HL-60 (cell line): ENCODE data around the gene SNRPA1.

Experiments used
- DNase-seq, 2 experiments: peaks; one replicate each; pipeline ENCODE4 v3.0.0-alpha.2; 2010 to 2020; ENCODE audit warnings: low read depth in 1 of 2, low spot score in 1 of 2
- H3K27ac ChIP-seq: fragments of 250-450 bp; sonication (Bioruptor Pico); replicated peaks from 2 replicates; pipeline ENCODE4 v1.5.1; 2020; ENCODE audit warnings: mild to moderate bottlenecking, moderate library complexity
- H3K27me3 ChIP-seq: fragments of 250-450 bp; sonication (Bioruptor Pico); 2 replicates; pipeline ENCODE4 v1.5.1; 2021; ENCODE audit warnings: mild to moderate bottlenecking, moderate library complexity; ENCODE audit not compliant: insufficient read depth, poor library complexity, severe bottlenecking
- H3K4me3 ChIP-seq: replicated peaks from 2 replicates; pipeline ENCODE4 v1.5.1; 2011; ENCODE audit warnings: mild to moderate bottlenecking, control low read depth, low read length; ENCODE audit not compliant: insufficient read depth
- CTCF ChIP-seq: IDR thresholded peaks from one replicate; pipeline ENCODE4 v1.5.1; 2011; ENCODE audit warnings: low read length, control low read depth, inconsistent platforms; ENCODE audit not compliant: insufficient read depth
- GABPA ChIP-seq: IDR thresholded peaks from 2 replicates; pipeline ENCODE4 v1.6.1; 2012; ENCODE audit warnings: low read depth
- POLR2AphosphoS5 ChIP-seq: IDR thresholded peaks from 2 replicates; pipeline ENCODE4 v1.6.1; 2012; ENCODE audit warnings: low read depth
- SPI1 ChIP-seq: IDR thresholded peaks from 2 replicates; pipeline ENCODE4 v1.6.1; 2012; ENCODE audit warnings: low read depth, mild to moderate bottlenecking, borderline replicate concordance
- TF ChIP-seq, protein P1 (sequence below): IDR thresholded peaks from 2 replicates; pipeline ENCODE4 v1.6.1; 2012; ENCODE audit warnings: low read depth; ENCODE audit not compliant: insufficient replicate concordance

The SNRPA1 gene

DNA sequence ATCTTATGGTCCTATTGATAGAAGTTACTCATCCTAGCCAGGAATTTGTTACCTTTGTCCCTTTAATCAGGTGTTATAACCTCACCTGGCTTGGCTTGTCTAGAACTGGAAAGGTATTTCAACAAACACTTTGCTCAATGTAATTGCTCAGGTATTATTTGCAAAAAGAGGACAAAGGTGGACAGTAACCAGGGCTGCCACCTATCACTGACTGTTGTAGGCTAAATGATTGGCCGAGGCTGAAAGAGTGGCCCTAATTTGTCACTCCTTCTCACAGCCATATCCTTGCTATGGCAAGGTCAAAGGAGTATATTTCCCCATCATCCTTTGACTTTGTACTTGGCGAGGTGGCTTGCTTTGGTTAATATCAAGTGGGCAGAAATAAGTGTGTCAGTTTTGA lies 15.0 kb downstream of the SNRPA1 start:
- Histone ChIP-seq H3K27me3 (no peaks in the 10 kb centered on the region), H3K27ac (no peak overlapping the region), H3K4me3 (no peak overlapping the region)
- no peak for DNase-seq
- no peak for TF ChIP-seq CTCF
- no peak for TF ChIP-seq SPI1
- TF ChIP-seq, protein P1, sequence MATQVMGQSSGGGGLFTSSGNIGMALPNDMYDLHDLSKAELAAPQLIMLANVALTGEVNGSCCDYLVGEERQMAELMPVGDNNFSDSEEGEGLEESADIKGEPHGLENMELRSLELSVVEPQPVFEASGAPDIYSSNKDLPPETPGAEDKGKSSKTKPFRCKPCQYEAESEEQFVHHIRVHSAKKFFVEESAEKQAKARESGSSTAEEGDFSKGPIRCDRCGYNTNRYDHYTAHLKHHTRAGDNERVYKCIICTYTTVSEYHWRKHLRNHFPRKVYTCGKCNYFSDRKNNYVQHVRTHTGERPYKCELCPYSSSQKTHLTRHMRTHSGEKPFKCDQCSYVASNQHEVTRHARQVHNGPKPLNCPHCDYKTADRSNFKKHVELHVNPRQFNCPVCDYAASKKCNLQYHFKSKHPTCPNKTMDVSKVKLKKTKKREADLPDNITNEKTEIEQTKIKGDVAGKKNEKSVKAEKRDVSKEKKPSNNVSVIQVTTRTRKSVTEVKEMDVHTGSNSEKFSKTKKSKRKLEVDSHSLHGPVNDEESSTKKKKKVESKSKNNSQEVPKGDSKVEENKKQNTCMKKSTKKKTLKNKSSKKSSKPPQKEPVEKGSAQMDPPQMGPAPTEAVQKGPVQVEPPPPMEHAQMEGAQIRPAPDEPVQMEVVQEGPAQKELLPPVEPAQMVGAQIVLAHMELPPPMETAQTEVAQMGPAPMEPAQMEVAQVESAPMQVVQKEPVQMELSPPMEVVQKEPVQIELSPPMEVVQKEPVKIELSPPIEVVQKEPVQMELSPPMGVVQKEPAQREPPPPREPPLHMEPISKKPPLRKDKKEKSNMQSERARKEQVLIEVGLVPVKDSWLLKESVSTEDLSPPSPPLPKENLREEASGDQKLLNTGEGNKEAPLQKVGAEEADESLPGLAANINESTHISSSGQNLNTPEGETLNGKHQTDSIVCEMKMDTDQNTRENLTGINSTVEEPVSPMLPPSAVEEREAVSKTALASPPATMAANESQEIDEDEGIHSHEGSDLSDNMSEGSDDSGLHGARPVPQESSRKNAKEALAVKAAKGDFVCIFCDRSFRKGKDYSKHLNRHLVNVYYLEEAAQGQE, result no peak
- no peak for TF ChIP-seq POLR2AphosphoS5
- TF ChIP-seq GABPA, result no peak

DNA sequence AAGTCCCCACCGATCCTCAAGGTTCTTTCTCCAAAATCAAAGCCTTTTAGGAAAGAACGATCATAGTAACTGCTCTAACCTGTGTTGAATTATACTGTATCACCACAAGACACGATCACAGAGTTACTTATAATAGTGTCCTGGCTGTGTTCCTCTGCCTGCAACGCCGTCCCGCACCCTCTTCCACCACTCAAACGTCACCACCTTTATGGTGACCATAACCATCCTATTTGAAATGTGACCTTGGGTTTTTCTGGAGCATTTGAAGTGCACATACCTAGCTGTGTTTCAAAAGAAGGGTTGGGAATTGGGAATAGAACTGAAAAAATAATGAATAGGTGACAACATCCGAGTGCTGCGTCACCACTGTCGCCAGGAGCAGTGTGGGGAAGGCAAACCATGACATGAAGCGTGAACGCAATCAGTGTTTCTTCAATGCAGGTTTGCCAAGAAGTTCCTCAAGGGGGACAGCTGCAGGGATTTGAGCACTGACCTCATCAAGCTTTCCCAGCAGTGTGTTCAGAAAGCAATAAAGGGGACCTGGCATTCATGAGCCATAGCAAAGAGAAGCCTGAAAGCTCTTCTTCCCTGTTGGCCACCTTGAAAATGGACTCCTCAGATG lies 17.0 kb downstream of the SNRPA1 start:
- no peak overlapping the region for H3K27ac ChIP-seq
- TF ChIP-seq, protein P1, result no peak
- TF ChIP-seq SPI1 (no peak), POLR2AphosphoS5 (no peak), CTCF (no peak), GABPA (no peak)
- H3K27me3 ChIP-seq, result no peaks in the 10 kb centered on the region
- H3K4me3 ChIP-seq, result peak overlapping the region; percentile 33; the same call in 1 of the 2 replicates
- DNase-seq, result no peak

DNA sequence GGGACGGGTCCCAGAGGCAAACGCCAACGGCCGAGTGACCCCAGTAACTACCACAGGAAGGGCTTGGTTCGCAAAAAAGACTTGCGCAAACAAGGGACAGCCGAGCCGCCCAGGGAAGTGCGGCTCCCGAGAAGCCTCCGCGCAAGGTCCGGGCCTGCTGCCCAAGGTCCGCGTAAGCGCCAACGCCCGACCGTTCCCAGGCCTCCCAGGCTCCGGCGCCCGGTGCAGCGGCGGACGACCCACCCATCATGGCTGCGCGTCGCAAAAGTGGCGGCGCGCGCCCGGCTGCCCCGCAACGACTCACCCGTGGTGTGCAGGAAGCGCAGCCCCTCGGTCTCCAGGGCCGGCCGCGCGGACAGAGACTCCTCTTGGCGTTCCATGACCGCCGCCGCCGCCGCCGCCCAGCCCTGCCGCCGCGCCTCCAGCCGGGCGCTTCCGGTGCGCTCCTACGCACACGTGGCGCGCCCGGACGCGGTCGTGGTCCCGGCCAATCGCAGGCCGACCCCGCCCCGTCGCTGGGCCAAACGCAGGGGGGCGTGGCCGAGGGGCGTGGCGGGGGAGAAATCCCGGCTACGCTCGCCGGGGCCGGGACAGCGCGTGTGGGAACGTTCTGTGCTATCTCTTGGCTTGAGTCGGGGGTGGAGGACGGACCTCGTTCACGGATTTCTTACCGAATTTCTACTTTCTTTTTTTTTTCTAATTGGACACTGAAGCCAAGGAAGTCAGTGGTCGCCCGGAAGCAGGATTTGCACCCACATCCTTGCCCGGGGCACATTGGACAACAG lies 17.8 kb downstream of the SNRPA1 start, which contains the start of gene SELENOS:
TSS of gene SELENOS (minus strand) at position 448 of the 785 bp plus-strand sequence. CDS start at position 380, 68 bp downstream.
- no peaks in the 10 kb centered on the region for H3K27me3 ChIP-seq
- peak; percentile 76 to 78 for DNase-seq
- peak within 1 kb of the TSS; percentile 76 for H3K27ac ChIP-seq
- no peak for TF ChIP-seq GABPA
- TF ChIP-seq SPI1, result no peak
- TF ChIP-seq POLR2AphosphoS5, result no peak; the same call in 1 of the 2 replicates
- TF ChIP-seq, protein P1, result no peak
- no peak for TF ChIP-seq CTCF
- H3K4me3 ChIP-seq, result peak within 1 kb of the TSS; percentile 90
